Measurements from ENCODE around the gene MAP2K7.
A peak's percentile ranks its signal among the peaks of the same experiment; 100 is the strongest.
"Not testable (repeated sequence)": the region's sequence is repeated elsewhere in the genome, so short reads cannot be mapped to it uniquely, and the experiment has no call there.

Gene MAP2K7

GRCh38 chr19:7920519-7921301 is 17.0 kb downstream of the MAP2K7 start:
- peak; percentile 81 to 87 for DNase-seq

DNA sequence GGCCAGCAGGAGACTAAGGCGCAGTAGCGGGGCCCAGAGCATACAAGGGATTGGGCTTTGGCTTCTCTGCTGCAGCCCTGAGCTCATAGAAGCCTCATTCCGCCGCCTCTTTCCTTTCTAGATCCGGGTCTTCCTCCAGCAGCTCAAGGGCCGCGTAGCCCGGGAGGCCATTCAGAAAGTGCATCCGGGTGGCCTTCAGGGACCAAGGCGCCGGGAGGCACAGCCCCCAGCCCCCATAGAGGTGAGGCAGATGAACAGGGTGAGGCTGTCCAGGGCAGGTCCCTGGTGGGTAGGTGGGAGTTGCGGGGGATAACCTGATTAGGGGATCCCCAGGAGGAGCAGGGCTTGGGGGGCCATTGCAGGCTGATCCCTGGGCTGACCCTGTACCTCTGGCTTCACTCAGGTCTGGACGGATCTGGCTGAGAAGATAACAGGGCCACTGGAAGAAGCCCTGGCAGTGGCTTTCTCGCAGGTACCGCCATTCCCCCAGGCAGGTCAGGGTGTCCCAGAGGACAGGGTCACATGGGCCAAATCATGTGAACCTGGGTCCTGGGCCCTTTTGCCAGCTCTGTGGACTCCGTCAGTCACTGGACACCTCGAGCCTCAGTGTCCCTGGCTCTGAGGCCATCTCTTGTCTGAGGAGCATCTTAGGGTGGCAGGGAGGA is 17.8 kb downstream of the MAP2K7 start:
- DNase-seq, result no peak

DNA sequence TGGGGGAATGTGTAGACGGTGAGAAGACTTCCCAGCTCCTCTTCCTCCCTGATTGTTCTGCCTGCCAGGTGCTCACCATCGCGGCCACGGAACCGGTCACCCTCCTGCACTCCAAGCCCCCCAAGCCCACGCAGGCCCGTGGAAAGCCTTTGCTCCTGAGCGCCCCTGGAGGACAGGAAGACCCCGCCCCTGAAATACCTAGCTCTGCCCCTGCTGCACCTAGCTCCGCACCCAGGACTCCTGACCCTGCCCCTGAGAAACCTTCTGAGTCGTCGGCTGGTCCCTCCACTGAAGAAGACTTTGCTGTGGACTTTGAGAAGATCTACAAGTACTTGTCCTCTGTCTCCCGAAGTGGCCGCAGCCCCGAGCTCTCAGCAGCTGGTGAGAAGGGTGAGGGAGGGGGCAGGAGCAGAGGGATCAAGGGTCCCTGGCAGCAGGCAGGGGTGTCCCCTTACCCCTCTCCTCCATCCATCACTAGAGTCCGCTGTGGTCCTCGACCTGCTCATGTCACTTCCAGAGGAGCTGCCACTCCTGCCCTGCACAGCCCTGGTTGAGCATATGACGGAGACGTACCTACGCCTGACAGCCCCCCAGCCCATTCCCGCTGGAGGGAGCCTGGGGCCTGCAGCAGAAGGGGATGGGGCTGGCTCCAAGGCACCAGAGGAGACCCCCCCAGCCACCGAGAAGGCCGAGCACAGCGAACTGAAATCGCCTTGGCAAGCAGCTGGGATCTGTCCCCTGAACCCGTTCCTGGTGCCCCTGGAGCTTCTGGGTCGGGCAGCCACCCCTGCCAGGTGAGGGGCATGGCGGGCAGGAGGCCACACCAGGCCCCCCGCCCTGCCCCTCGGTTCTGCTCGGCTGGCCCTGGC is 18.5 kb downstream of the MAP2K7 start:
- no peak for DNase-seq

GRCh38 chr19:7922836-7923195 is 19.1 kb downstream of the MAP2K7 start:
- no peak for DNase-seq

DNA sequence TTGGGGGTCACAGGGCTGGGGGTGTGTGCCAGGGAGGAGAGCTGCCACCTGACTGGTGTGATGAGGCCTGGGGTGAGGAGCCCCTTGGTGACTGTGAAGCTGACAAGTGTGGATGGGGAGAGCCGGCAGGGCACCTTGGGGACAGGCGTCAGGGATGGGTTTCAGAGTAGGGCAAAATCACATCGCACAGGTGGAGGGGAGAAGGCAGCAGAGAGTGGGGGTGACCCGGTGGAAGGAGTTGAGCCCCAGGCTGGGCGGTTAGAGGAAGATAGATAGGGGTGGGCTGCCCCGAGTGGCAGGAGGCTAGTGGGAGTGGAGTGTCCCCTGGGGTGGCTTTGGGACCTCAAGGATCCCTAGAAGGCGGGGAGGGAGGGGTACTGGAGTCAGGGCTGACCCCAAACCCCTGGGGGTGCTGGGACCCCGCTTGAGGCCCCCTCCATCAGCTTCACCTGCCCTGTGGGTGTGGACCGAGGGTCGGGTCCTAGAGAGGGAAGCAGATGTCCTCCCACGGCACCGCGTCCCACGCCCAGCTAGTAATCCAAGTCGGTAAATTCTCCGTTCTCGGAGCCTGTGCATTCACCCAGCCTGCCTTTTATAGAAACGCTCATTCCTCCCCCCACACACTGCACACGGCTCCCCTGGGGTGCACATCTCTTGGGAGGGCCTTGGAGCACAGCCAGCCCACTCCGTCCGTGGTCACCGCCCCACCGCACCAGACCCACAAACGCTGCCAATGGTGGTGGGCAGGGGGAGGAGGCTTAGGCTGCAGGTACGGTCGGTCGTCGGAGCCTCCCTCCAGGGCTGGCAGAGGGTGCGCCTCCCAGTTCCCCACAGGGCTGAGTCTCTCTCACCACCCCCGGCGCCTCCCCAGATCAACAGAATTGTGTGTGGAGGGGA is 19.9 kb downstream of the MAP2K7 start:
- DNase-seq, result no peak

DNA sequence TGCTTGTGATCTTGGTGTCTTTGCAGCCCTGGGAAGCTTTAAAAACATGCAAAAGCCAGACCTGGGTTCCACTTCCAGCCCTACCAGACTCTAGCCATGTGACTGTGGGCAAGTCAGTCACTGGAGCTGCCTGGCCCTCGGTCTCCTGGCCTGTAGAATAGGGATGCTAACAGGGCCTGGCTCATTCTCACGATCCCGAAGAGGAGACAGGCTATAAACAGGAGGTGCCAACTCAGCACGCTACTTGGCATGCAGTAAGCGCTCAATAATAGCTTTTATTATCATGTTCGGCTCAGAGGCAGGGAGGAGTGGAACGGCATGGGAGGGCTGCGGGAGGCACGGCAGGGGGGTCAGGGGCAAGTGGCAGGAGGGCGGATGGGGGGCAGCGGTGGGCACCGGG is 20.6 kb downstream of the MAP2K7 start:
- DNase-seq, result no peak

GRCh38 chr19:7924651-7925170 is 21.0 kb downstream of the MAP2K7 start:
- no peak for DNase-seq

DNA sequence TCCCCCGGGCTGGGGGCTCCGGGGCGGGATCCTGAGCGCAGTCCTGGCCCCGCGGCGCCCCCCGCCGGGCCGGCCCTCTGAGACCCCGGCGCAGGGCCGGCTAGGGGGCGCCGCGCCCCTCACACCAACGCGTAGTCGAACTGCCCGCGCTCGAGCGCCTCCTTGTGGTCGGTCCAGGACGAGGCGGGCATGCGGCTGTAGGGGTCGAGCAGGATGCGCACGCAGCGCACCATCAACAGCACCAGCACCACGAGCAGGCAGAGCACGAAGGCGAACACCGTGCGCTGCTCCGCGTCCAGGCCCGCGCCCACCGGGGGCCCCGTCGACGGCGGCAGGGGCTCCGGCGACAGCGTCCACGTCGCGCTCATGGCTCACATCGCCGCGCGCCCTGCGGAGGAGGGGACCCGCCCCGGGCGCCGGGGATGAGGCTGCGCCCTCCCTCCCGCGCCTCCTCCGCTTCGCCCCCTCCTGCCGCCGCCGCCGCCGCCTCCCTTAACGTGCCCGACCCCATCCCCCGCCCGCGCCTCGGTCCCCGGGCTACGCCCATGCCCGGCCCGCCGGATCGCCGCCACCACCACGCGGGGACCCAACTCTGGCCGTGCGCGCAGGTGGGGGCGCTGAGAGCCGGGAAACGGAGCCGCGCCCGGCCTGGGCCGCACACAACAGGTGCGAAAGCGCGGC is 21.6 kb downstream of the MAP2K7 start:
- DNase-seq, result peak; percentile 72 to 86

- peak in 1 of 2 experiments; percentile 46 for DNase-seq
Observed at GRCh38 chr19:7926021-7926726, 22.5 kb downstream of the MAP2K7 start, which contains the start of gene CTXN1. TSS of gene CTXN1 (minus strand) at chr19:7926135. CDS start at chr19:7925538, 597 bp downstream.

- DNase-seq, result no peak
Observed at GRCh38 chr19:7926727-7927604, 23.3 kb downstream of the MAP2K7 start.

DNA sequence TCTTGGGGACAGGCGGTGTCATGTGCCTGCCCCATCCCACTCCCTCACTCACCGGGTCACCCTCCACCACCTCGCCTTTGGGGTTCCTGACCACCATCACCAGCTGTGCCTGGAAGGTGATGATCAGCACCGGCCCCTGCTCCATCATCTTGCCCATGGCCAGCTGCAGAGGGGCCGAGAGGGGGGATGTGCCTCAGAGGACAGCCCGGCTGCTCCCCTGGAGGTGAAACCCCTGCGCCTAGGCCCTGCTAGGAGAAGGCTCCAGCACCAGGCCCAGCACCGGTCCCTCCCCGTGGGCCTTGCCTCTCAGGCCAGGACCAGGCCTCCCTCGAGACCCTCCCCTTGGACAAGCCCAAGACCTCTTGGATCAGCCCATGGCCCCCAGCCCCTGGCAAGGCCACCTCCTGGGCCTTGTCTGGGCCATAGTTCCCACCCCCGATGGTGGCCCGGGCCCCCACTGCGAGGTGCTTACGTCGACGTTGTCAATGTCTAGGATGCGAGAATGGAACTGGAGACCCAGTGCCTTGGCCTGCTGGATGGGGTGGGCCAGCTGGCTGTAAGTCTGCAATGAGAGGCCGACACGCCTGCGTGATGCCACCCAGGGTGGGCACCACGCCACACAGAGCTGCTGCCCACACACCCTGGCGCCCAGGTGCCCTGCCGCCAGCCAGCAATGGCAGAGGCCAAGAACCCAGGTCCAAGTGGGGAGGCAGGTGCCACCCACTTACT is 24.1 kb downstream of the MAP2K7 start:
- no peak for DNase-seq

- DNase-seq, result no peak
Observed at GRCh38 chr19:7928334-7928706, 24.6 kb downstream of the MAP2K7 start.

DNA sequence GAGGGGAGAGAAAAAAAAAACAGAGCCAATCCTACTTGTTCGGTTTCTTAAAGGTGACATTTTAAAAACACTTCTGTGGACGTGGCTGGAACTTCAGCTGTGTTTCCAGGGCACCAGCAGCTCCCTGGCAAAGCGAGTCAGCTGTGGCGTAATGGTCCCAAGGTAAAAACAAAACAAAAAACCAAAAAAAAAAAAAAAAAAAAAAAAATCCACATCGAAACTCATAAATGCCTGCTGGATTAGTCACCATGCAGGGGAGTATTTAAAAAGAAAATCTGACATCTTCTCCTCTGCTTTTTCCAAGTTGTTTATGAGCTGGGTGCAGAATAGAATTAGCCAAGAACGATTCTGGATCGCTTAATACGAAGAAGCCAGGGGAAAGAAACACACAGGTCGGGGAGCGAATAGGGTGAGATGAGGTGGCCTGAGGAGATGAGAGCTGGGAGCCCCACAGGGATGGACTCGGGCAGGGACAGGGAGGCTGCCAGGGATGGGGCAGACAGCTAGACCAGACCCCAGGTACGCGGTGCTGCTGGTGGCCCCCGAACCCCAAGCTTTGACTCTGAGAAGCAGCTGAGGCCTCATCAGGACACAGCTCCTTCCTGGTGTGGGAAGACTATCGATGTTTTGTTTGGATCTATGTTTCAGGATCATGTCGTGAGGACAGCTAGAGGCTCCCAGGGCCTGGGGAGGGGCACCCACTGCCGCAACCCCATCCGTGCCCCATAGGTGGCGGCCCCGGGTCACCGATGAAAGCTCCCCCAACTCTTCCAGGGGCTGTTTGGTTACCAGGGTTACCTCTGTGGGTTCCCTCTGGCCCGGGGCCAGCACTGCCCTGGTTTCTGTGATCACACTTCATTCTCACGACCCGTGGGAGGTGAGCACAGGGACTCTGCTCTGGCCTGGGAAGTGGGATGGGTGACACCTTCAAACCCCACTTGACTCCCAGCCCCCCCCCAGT is 25.3 kb downstream of the MAP2K7 start:
- DNase-seq, result no peak

DNA sequence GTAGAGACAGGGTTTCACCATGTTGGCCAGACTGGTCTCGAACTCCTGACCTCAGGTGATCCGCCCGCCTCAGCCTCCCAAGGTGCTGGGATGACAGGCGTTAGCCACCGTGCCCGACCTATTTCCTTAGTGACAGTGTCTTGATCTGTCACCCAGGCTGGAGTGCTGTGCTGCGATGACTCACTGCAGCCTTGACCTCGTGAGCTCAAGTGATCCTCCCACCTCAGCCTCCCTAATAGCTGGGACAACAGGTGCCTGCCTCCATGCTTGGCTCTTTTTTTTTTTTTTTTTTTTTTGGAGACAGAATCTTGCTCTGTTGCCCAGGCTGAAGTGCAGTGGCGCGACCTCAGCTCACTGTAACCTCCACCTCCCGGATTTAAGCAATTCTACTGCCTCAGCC is 26.4 kb downstream of the MAP2K7 start:
- DNase-seq, result not testable (repeated sequence)

DNA sequence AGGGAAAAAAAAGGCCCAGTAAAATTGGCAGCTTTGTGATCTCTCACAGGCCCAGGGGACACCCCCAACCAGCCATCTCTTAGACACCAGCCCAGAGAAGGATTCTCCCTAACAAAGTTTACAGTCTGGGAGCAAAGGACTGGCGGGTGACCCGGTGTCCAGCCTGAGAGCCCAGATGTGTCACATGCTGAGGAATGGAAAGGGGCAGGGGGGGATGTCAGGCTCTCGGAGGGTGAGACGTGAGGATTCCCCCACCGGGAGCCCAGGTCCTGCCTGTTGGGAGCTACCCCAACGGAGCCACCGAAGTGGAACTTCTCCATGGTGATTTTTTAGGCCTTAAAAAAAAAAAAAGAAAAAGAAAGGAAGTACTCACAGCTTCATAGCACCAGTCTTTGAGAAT is 27.1 kb downstream of the MAP2K7 start:
- no peak for DNase-seq

GRCh38 chr19:7931221-7932061 is 27.8 kb downstream of the MAP2K7 start:
- DNase-seq, result no peak

Measured in NCI-H1930 (cell line).